Astrocyte (in vitro differentiated cells and primary cell): ENCODE results near the gene PUM2.

Experiments
- EZH2 ChIP-seq: IDR thresholded peaks from 2 replicates; pipeline ENCODE4 v1.6.1; 2012; ENCODE audit warnings: mild to moderate bottlenecking, low read length, inconsistent platforms; ENCODE audit not compliant: insufficient read depth
- TF ChIP-seq, protein P1 (sequence below): IDR thresholded peaks from 2 replicates; pipeline ENCODE4 v1.5.1; 2011; ENCODE audit warnings: low read depth, mild to moderate bottlenecking, inconsistent platforms, low read length, moderate library complexity; ENCODE audit not compliant: insufficient read depth

DNA sequence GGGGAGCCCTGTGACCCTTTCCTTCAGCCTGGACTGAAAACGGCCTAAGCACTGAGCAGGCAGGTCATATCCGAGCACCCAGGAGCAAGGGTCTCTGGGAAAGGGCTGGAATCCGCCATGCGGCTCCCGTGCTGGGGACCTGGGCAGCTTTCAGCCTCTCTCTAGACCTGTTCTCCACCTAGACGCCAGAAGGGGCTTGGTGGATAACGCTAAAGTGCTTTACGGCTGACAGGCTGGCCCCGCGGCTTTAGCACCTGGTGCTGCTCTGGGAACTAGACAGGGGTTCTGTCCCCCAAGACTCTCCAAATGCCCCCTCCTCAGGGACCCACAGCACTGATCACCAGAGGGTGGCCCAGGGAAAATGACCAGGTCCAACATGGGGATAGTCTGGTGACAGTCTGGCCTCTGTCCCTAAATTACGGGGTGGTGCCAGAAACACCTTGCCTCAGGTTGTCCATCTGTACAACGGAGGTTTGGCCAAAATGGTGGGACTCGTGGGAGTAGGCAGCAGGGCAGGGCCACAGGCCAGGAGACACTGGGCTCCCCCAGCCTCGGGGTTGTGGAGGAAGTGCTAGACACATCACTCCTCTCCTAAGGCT is 138.7 kb downstream of the PUM2 start:
- TF ChIP-seq, protein P1, sequence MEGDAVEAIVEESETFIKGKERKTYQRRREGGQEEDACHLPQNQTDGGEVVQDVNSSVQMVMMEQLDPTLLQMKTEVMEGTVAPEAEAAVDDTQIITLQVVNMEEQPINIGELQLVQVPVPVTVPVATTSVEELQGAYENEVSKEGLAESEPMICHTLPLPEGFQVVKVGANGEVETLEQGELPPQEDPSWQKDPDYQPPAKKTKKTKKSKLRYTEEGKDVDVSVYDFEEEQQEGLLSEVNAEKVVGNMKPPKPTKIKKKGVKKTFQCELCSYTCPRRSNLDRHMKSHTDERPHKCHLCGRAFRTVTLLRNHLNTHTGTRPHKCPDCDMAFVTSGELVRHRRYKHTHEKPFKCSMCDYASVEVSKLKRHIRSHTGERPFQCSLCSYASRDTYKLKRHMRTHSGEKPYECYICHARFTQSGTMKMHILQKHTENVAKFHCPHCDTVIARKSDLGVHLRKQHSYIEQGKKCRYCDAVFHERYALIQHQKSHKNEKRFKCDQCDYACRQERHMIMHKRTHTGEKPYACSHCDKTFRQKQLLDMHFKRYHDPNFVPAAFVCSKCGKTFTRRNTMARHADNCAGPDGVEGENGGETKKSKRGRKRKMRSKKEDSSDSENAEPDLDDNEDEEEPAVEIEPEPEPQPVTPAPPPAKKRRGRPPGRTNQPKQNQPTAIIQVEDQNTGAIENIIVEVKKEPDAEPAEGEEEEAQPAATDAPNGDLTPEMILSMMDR: no peak
- no peak for TF ChIP-seq EZH2
